Thymus (tissue), 11 donors: ENCODE results near the gene MMP1. TPM values are rescaled to one million over a fixed set of nuclear protein-coding genes. Genes with fewer than 3 reads are reported as not detected.

ENCODE experiments used
- DNase-seq, 9 donors: peaks; one replicate each; pipeline ENCODE4 v3.0.0-alpha.2; 2013; ENCODE audit warnings: low spot score in 9 of 9, low read depth in 6 of 9, missing footprints in 1 of 9
- H3K27ac ChIP-seq, 2 donors: one replicate each; pipeline ENCODE4 v1.5.1; 2013; ENCODE audit warnings: control low read depth in 1 of 2, low read depth in 1 of 2, low read length in 1 of 2, mild to moderate bottlenecking in 1 of 2, moderate library complexity in 1 of 2
- H3K27me3 ChIP-seq, 2 donors: one replicate each; pipeline ENCODE4 v1.5.1; 2013; ENCODE audit warnings: low read length in 1 of 2; ENCODE audit not compliant: control insufficient read depth in 2 of 2, insufficient read depth in 1 of 2
- H3K36me3 ChIP-seq, 2 donors: one replicate each; pipeline ENCODE4 v1.5.1; 2013; ENCODE audit warnings: low read length in 1 of 2, mild to moderate bottlenecking in 1 of 2, moderate library complexity in 1 of 2; ENCODE audit not compliant: control insufficient read depth in 2 of 2, insufficient read depth in 2 of 2
- H3K4me1 ChIP-seq, 2 donors: one replicate each; pipeline ENCODE4 v1.5.1; 2013; ENCODE audit warnings: low read length in 2 of 2; ENCODE audit not compliant: control insufficient read depth in 2 of 2, insufficient read depth in 2 of 2
- H3K4me3 ChIP-seq, 2 donors: one replicate each; pipeline ENCODE4 v1.5.1; 2013; ENCODE audit warnings: low read length in 2 of 2, control low read depth in 1 of 2, mild to moderate bottlenecking in 1 of 2
- H3K9me3 ChIP-seq, 2 donors: one replicate each; pipeline ENCODE4 v1.5.1; 2013; ENCODE audit warnings: low read length in 1 of 2, mild to moderate bottlenecking in 1 of 2; ENCODE audit not compliant: control insufficient read depth in 2 of 2, insufficient read depth in 1 of 2
- WGBS: extraction: QIAGEN DNeasy Blood & Tissue Kit; methylation state at CpG from one replicate; pipeline ENCODE4 v1.1.7; 2013; 5-methylcytosine and 5-hydroxymethylcytosine counted together
- polyA plus RNA-seq: library from polyadenylated mRNA; stranded (reverse); fragments of 200-250 nt; gene quantifications from one replicate; pipeline ENCODE4 v1.2.3, GENCODE V29; 2013
- total RNA-seq: library from RNA; stranded (reverse); fragments of 120-200 nt; gene quantifications from one replicate; pipeline ENCODE4 v1.2.4, GENCODE V29; 2013
- donor health status: healthy.

MMP1 gene
- total and polyA plus RNA-seq, 2 donors, result 1.8 to 2.5 TPM

DNA sequence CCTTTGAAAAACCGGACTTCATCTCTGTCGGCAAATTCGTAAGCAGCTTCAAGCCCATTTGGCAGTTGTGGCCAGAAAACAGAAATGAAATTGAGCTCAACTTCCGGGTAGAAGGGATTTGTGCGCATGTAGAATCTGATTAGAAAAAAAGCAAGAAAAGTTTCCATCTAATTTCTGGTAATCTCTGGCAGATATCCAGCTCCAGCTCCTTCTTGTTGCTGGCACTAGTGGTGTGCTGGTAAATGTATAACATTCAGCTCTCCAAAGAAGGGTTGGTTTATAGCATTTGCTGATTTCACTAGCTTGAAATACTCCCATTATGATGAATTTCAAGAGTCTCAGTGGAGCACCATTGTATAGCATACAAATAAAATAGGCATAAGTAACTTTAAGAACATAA is 5.4 kb downstream of the MMP1 start:
- H3K36me3 ChIP-seq, result no peaks in the 10 kb centered on the region
- no peak overlapping the region for H3K27ac ChIP-seq
- H3K9me3 ChIP-seq, result no peaks in the 10 kb centered on the region
- H3K27me3 ChIP-seq, result no peaks in the 10 kb centered on the region
- H3K4me1 ChIP-seq, result no peaks in the 10 kb centered on the region
- H3K4me3 ChIP-seq, result no peak overlapping the region
- 94% methylated on average over 5 of the region's 5 CpGs for WGBS
- no peak for DNase-seq

DNA sequence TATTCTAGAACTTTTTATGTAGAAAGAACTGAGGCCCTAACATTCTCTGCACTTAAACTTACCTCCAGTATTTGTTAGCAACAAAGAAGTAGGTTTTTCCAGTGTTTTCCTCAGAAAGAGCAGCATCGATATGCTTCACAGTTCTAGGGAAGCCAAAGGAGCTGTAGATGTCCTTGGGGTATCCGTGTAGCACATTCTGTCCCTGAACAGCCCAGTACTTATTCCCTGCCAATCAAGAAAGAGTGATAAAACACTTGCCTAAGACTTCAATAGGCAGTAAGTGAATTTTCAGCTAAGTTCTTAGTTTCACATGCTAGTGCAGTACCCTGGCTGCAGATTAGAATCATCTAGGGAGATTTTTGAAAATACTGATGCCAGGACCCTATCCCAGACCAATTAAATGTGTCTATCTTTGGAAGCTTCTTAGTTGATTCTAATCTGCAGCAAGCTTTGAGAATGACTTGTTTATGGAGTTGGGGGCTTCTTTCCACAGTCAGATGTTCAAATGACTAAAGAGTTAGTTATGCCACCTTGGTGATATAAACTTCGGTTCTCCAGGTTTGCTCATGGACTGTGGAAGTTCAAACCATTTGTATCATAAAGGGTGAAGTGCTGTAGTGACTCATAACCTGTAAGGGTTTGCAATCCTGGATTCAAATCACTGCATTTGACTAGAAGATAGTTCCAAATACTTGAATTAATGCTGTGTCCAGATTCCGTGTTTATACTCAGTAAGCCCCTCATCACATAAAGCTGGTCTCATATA is 6.5 kb downstream of the MMP1 start:
- no peak overlapping the region for H3K27ac ChIP-seq
- no peaks in the 10 kb centered on the region for H3K36me3 ChIP-seq
- no peak overlapping the region for H3K4me3 ChIP-seq
- no peaks in the 10 kb centered on the region for H3K4me1 ChIP-seq
- H3K9me3 ChIP-seq, result no peaks in the 10 kb centered on the region
- 97% methylated on average over 4 of the region's 4 CpGs for WGBS
- DNase-seq, result no peak
- H3K27me3 ChIP-seq, result no peaks in the 10 kb centered on the region

DNA sequence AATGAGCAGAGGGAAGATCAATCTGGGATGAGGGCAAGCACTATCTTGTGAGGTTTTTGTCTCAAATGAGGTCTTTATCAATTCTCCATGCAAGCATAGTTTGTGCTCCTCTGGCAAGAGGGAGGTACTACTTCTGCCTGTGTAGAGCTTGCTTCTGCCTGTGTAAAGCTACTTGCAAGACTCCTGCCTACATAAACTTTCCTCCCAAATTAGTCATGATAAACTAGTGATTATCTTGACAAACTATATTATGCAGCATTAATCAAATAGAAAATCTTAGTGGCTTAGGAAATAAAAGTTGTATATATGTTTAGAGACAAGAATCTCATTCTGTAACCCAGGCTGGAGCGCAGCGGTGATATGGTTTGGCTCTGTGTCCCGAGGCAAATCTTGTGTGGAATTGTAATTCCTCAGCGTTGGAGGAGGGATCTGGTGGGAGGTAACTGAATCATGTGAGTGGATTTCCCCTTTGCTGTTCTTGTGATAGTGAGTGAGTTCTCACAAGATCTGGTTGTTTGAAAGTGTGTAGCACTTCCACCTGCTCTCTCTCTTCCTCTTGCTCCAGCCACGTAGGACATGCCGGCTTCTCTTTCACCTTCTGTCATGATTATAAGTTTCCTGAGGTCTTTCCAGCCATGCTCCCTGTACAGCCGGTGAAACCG is 9.5 kb downstream of the MMP1 start:
- WGBS, result 92% methylated on average over 8 of the region's 8 CpGs

GRCh38 chr11:102784380-102784779 is 13.6 kb downstream of the MMP1 start:
- H3K4me1 ChIP-seq, result no peaks in the 10 kb centered on the region
- H3K36me3 ChIP-seq, result no peaks in the 10 kb centered on the region
- H3K4me3 ChIP-seq, result no peak overlapping the region
- H3K27me3 ChIP-seq, result no peaks in the 10 kb centered on the region
- 96% methylated on average over 3 of the region's 3 CpGs for WGBS
- DNase-seq, result no peak
- H3K9me3 ChIP-seq, result no peaks in the 10 kb centered on the region
- H3K27ac ChIP-seq, result no peak overlapping the region

More for the DNA sequence above, 9.5 kb downstream of the MMP1 start:
- no peaks in the 10 kb centered on the region for H3K27me3 ChIP-seq
- no peak for DNase-seq
- H3K4me3 ChIP-seq, result no peak overlapping the region
- H3K9me3 ChIP-seq, result no peaks in the 10 kb centered on the region
- no peaks in the 10 kb centered on the region for H3K36me3 ChIP-seq
- no peak overlapping the region for H3K27ac ChIP-seq
- H3K4me1 ChIP-seq, result no peaks in the 10 kb centered on the region

- WGBS, result 84% methylated on average over 2 of the region's 2 CpGs
- Histone ChIP-seq H3K4me1 (no peaks in the 10 kb centered on the region), H3K9me3 (no peaks in the 10 kb centered on the region), H3K36me3 (no peaks in the 10 kb centered on the region), H3K4me3 (no peak overlapping the region), H3K27ac (no peak overlapping the region), H3K27me3 (no peaks in the 10 kb centered on the region)
- no peak for DNase-seq
These were observed 14.2 kb downstream of the MMP1 start for GRCh38 chr11:102783720-102784119.

DNA sequence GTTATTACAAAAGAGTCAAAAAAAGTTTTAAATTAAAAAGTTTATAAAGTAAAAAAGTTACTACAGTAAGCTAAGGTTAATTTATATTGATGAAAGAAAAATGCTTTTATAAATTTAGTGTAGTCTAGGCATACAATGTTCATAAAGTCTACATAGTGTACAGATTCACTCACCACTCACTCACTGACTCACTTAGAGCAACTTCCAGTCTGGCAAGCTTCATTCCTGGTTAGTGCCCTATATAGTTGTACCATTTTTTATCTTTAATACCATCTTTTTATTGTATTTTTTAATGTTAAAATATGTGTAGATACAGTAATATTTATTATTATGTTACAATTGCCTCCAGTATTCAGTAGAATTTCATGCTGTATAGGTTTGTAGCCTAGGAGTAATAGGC is 14.9 kb downstream of the MMP1 start:
- H3K27ac ChIP-seq, result no peak overlapping the region
- H3K27me3 ChIP-seq, result no peaks in the 10 kb centered on the region
- DNase-seq, result no peak
- no peak overlapping the region for H3K4me3 ChIP-seq
- no peaks in the 10 kb centered on the region for H3K9me3 ChIP-seq
- H3K36me3 ChIP-seq, result no peaks in the 10 kb centered on the region
- H3K4me1 ChIP-seq, result no peaks in the 10 kb centered on the region

DNA sequence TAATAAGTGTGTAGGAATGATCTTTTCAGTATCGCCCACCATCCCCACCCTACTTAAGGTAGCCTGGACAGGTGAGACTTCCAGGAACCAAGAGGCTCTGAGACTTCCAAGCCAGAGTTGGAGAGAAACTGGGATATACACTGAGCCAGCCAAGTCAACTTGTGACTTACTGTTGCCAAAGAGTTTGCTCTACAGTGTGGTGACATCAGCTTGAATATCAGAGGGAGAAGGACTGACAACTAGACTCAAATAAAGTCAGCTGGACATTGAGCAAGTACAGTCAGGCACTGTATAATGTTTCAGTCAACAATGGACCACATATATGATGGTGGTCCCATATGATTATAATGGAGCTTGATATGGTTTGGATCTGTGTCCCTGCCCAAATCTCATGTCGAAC is 16.3 kb downstream of the MMP1 start:
- Histone ChIP-seq H3K9me3 (no peaks in the 10 kb centered on the region), H3K27me3 (no peaks in the 10 kb centered on the region), H3K4me1 (no peaks in the 10 kb centered on the region), H3K36me3 (no peaks in the 10 kb centered on the region), H3K27ac (no peak overlapping the region), H3K4me3 (no peak overlapping the region)
- no peak for DNase-seq
- 94% methylated on average over 2 of the region's 2 CpGs for WGBS

- Histone ChIP-seq H3K27ac (no peak within 1 kb of the TSS), H3K9me3 (no peaks in the 10 kb centered on the region), H3K4me3 (no peak within 1 kb of the TSS), H3K4me1 (no peaks in the 10 kb centered on the region), H3K36me3 (no peaks in the 10 kb centered on the region), H3K27me3 (no peaks in the 10 kb centered on the region)
- 50% methylated on average over 2 of the region's 2 CpGs for WGBS
- DNase-seq, result no peak
These were observed 17.5 kb downstream of the MMP1 start, which contains the start of gene MMP10 for GRCh38 chr11:102780491-102780918. MMP10 (minus strand) TSS chr11:102780628; CDS start chr11:102780591, 37 bp downstream.

GRCh38 chr11:102776454-102776853 is 21.5 kb downstream of the MMP1 start:
- no peaks in the 10 kb centered on the region for H3K36me3 ChIP-seq
- no peaks in the 10 kb centered on the region for H3K4me1 ChIP-seq
- 94% methylated on average over 5 of the region's 5 CpGs for WGBS
- no peak overlapping the region for H3K27ac ChIP-seq
- no peak overlapping the region for H3K4me3 ChIP-seq
- no peak for DNase-seq
- H3K9me3 ChIP-seq, result no peaks in the 10 kb centered on the region
- no peaks in the 10 kb centered on the region for H3K27me3 ChIP-seq
